SK-N-SH treated with all-trans-retinoic acid at 6 μM for 48 hours (cell line): Measurements from ENCODE around the gene COL15A1.

Experiments used
- ATAC-seq: fragments of 200-7000 bp; cut with Tn5 transposase; 3 replicates; pipeline ENCODE4 v1.9.1; 2020; ENCODE audit warnings: mild to moderate bottlenecking, moderate library complexity
- ARNTL ChIP-seq: fragments of 450-650 bp; formaldehyde crosslinking; IDR thresholded peaks from 2 replicates; pipeline ENCODE4 v1.5.0; 2020; ENCODE audit warnings: low read depth, mild to moderate bottlenecking, moderate library complexity, borderline replicate concordance
- BACH2 ChIP-seq: fragments of 250-450 bp; sonication (Bioruptor Pico); IDR thresholded peaks from 2 replicates; pipeline ENCODE4 v1.9.0; 2021; ENCODE audit warnings: mild to moderate bottlenecking, borderline replicate concordance
- CSDC2 ChIP-seq: fragments of 250-450 bp; sonication (Bioruptor Pico); IDR thresholded peaks from 2 replicates; pipeline ENCODE4 v1.5.0; 2020; ENCODE audit warnings: mild to moderate bottlenecking, moderate library complexity
- CSRNP3 ChIP-seq: fragments of 250-450 bp; sonication (Bioruptor Pico); IDR thresholded peaks from 2 replicates; pipeline ENCODE4 v1.5.1; 2021; ENCODE audit warnings: mild to moderate bottlenecking, moderate library complexity
- ESRRG ChIP-seq: fragments of 250-450 bp; sonication (Bioruptor Pico); IDR thresholded peaks from 2 replicates; pipeline ENCODE4 v1.6.1; 2021; ENCODE audit warnings: mild to moderate bottlenecking
- GLIS3 ChIP-seq: fragments of 250-450 bp; sonication (Bioruptor Pico); IDR thresholded peaks from 2 replicates; pipeline ENCODE4 v1.5.0; 2020; ENCODE audit warnings: mild to moderate bottlenecking, moderate library complexity
- ISL1 ChIP-seq: fragments of 250-450 bp; sonication (Bioruptor Pico); IDR thresholded peaks from 2 replicates; pipeline ENCODE4 v2.1.2; 2022; ENCODE audit warnings: mild to moderate bottlenecking, moderate library complexity
- OSR1 ChIP-seq: fragments of 250-450 bp; sonication (Bioruptor Pico); IDR thresholded peaks from 2 replicates; pipeline ENCODE4 v1.8.0; 2022; ENCODE audit warnings: moderate library complexity, mild to moderate bottlenecking, inconsistent platforms
- PATZ1 ChIP-seq: fragments of 250-450 bp; sonication (Bioruptor Pico); IDR thresholded peaks from 2 replicates; pipeline ENCODE4 v1.8.0; 2020; ENCODE audit warnings: mild to moderate bottlenecking, moderate library complexity, borderline replicate concordance
- PPARA ChIP-seq: fragments of 250-450 bp; sonication (Bioruptor Pico); IDR thresholded peaks from 2 replicates; pipeline ENCODE4 v1.5.0; 2020; ENCODE audit warnings: mild to moderate bottlenecking, borderline replicate concordance
- SNAI2 ChIP-seq: fragments of 250-450 bp; sonication (Bioruptor Pico); IDR thresholded peaks from 2 replicates; pipeline ENCODE4 v1.5.0; 2020; ENCODE audit warnings: mild to moderate bottlenecking, moderate library complexity
- TCF4 ChIP-seq: fragments of 250-450 bp; sonication (Bioruptor Pico); IDR thresholded peaks from 2 replicates; pipeline ENCODE4 v1.8.0; 2021; ENCODE audit warnings: mild to moderate bottlenecking, moderate library complexity, borderline replicate concordance
- TOX ChIP-seq: fragments of 250-450 bp; sonication (Bioruptor Pico); IDR thresholded peaks from 2 replicates; pipeline ENCODE4 v1.8.0; 2021; ENCODE audit warnings: mild to moderate bottlenecking, moderate library complexity, borderline replicate concordance
- TSHZ2 ChIP-seq: fragments of 250-450 bp; sonication (Bioruptor Pico); IDR thresholded peaks from 2 replicates; pipeline ENCODE4 v1.5.0; 2020; ENCODE audit warnings: mild to moderate bottlenecking, moderate library complexity
- ZC3H10 ChIP-seq: fragments of 250-450 bp; sonication (Bioruptor Pico); IDR thresholded peaks from 2 replicates; pipeline ENCODE4 v1.5.1; 2021; ENCODE audit warnings: mild to moderate bottlenecking, moderate library complexity
- ZFP3 ChIP-seq: fragments of 250-450 bp; sonication (Bioruptor Pico); IDR thresholded peaks from 2 replicates; pipeline ENCODE4 v1.5.0; 2020; ENCODE audit warnings: mild to moderate bottlenecking, moderate library complexity
- ZFP30 ChIP-seq: fragments of 450-650 bp; formaldehyde crosslinking; IDR thresholded peaks from 2 replicates; pipeline ENCODE4 v1.5.0; 2022; ENCODE audit warnings: mild to moderate bottlenecking, moderate library complexity
- ZNF70 ChIP-seq: fragments of 450-650 bp; formaldehyde crosslinking; IDR thresholded peaks from 2 replicates; pipeline ENCODE4 v1.5.0; 2020; ENCODE audit warnings: mild to moderate bottlenecking, moderate library complexity
- ZNF8 ChIP-seq: fragments of 450-650 bp; formaldehyde crosslinking; IDR thresholded peaks from 2 replicates; pipeline ENCODE4 v1.5.0; 2020; ENCODE audit warnings: mild to moderate bottlenecking, moderate library complexity

Gene COL15A1

GRCh38 chr9:98964201-98964600 lies 20.5 kb downstream of the COL15A1 start:
- no peak for ATAC-seq
- TF ChIP-seq TCF4 (CRISPR knock-in tag) (no peak), TOX (no peak), BACH2 (CRISPR knock-in tag) (no peak), ZNF70 (CRISPR knock-in tag) (no peak), TSHZ2 (CRISPR knock-in tag) (no peak), SNAI2 (CRISPR knock-in tag) (no peak), PATZ1 (CRISPR knock-in tag) (no peak), GLIS3 (CRISPR knock-in tag) (no peak), ISL1 (CRISPR knock-in tag) (no peak), CSDC2 (CRISPR knock-in tag) (no peak), ZC3H10 (CRISPR knock-in tag) (no peak), ZFP30 (CRISPR knock-in tag) (no peak)
- TF ChIP-seq, all 23 proteins: peak for 0

- no peak for TF ChIP-seq SNAI2 (CRISPR knock-in tag)
- TF ChIP-seq ESRRG (CRISPR knock-in tag) = no peak
- no peak for TF ChIP-seq BACH2 (CRISPR knock-in tag)
- TF ChIP-seq TSHZ2 (CRISPR knock-in tag) = no peak
- no peak for TF ChIP-seq ZNF8 (CRISPR knock-in tag)
- no peak for TF ChIP-seq TCF4 (CRISPR knock-in tag)
- no peak for TF ChIP-seq ZC3H10 (CRISPR knock-in tag)
- ATAC-seq = no peak
Observed at GRCh38 chr9:98964911-98965336, 21.2 kb downstream of the COL15A1 start.

- no peak for ATAC-seq
- no peak for TF ChIP-seq BACH2 (CRISPR knock-in tag)
- no peak for TF ChIP-seq PPARA (CRISPR knock-in tag)
- no peak for TF ChIP-seq CSRNP3 (CRISPR knock-in tag)
- no peak for TF ChIP-seq GLIS3 (CRISPR knock-in tag)
- no peak for TF ChIP-seq TSHZ2 (CRISPR knock-in tag)
- no peak for TF ChIP-seq ZC3H10 (CRISPR knock-in tag)
- TF ChIP-seq ZFP3 (CRISPR knock-in tag) = no peak
- no peak for TF ChIP-seq OSR1 (CRISPR knock-in tag)
- no peak for TF ChIP-seq ARNTL
- TF ChIP-seq CSDC2 (CRISPR knock-in tag) = no peak
- TF ChIP-seq ZNF8 (CRISPR knock-in tag) = no peak
Observed at GRCh38 chr9:98966676-98967075, 23.0 kb downstream of the COL15A1 start.
